BE2C (cell line): ENCODE measurements around the gene UNK.
A peak's percentile ranks its signal among the peaks of the same experiment; 100 is the strongest.

Experiments
- DNase-seq: peaks from one replicate; pipeline ENCODE4 v3.0.0-alpha.2; 2020
- H3K27me3 ChIP-seq: fragments of 250-450 bp; sonication (Bioruptor Pico); 2 replicates; pipeline ENCODE4 v1.5.1; 2020; ENCODE audit warnings: mild to moderate bottlenecking
- H3K36me3 ChIP-seq: fragments of 250-450 bp; sonication (Bioruptor Pico); 2 replicates; pipeline ENCODE4 v1.5.1; 2020; ENCODE audit warnings: mild to moderate bottlenecking
- H3K4me1 ChIP-seq: fragments of 250-450 bp; sonication (Bioruptor Pico); 2 replicates; pipeline ENCODE4 v1.5.1; 2020
- H3K4me3 ChIP-seq: 2 replicates; pipeline ENCODE4 v1.5.1; 2011; ENCODE audit warnings: low read depth, low read length
- H3K9me3 ChIP-seq: fragments of 250-450 bp; sonication (Bioruptor Pico); 2 replicates; pipeline ENCODE4 v1.5.1; 2020
- CTCF ChIP-seq: IDR thresholded peaks from 2 replicates; pipeline ENCODE4 v1.5.1; 2012; ENCODE audit warnings: mild to moderate bottlenecking, low read depth, low read length

Gene UNK

GRCh38 chr17:75835654-75835987, 51.0 kb downstream of the UNK start:
- Histone ChIP-seq H3K36me3 (no peaks in the 10 kb centered on the region), H3K4me3 (peak overlapping the region; percentile 26; the same call in 1 of the 2 replicates), H3K4me1 (peaks cover 12% of the 10 kb centered on the region), H3K27me3 (no peaks in the 10 kb centered on the region), H3K9me3 (no peaks in the 10 kb centered on the region)
- DNase-seq, result no peak
- TF ChIP-seq CTCF, result no peak

DNA sequence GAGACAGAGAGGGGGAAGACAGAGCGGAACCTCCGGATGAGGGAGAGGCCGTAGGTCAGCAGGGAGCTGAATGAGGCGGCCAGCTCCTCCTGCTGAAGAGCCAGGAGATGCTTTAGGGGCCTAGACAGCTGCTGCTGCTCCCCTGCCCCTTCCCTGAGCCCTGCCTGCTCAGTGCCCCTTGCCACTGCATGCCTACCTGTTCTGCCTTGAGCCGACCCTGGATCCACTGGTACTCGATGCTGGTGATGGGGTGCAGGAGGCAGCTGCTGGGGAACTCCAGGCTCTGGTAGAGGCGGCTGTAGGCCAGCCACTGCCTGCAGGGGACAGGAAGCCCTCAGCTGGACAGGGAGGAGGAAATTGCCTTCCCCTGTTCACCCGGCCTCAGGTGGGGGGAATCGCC, 52.0 kb downstream of the UNK start:
- DNase-seq, result no peak
- Histone ChIP-seq H3K9me3 (no peaks in the 10 kb centered on the region), H3K36me3 (no peaks in the 10 kb centered on the region), H3K27me3 (no peaks in the 10 kb centered on the region), H3K4me3 (no peak overlapping the region), H3K4me1 (peaks cover 12% of the 10 kb centered on the region)
- TF ChIP-seq CTCF, result no peak

DNA sequence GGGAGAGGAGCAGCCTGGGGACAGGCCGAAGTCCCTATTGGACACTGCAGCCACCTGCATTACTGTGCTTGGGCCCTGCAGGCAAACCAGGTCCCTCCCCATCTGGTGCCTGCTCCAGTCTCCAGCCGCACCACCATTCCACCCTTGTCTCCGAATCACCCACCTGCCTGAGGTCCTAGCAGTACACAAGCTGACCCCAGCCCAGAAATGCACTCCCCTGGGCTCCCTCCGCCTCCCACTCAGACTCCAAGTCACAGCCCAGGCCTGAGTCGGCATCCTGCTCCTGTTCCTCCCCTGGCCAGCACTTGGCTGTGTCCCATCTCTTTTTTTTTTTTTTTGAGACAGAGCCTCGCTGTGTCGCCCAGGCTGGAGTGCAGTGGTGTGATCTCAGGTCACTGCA, 53.3 kb downstream of the UNK start:
- Histone ChIP-seq H3K9me3 (no peaks in the 10 kb centered on the region), H3K4me3 (no peak overlapping the region), H3K27me3 (no peaks in the 10 kb centered on the region), H3K36me3 (no peaks in the 10 kb centered on the region), H3K4me1 (peaks cover 12% of the 10 kb centered on the region)
- no peak for DNase-seq
- TF ChIP-seq CTCF, result no peak

- Histone ChIP-seq H3K9me3 (no peaks in the 10 kb centered on the region), H3K4me1 (peaks cover 12% of the 10 kb centered on the region), H3K27me3 (no peaks in the 10 kb centered on the region), H3K36me3 (no peaks in the 10 kb centered on the region), H3K4me3 (no peak overlapping the region)
- no peak for DNase-seq
- no peak for TF ChIP-seq CTCF
These were observed 53.8 kb downstream of the UNK start for GRCh38 chr17:75838410-75838809.

DNA sequence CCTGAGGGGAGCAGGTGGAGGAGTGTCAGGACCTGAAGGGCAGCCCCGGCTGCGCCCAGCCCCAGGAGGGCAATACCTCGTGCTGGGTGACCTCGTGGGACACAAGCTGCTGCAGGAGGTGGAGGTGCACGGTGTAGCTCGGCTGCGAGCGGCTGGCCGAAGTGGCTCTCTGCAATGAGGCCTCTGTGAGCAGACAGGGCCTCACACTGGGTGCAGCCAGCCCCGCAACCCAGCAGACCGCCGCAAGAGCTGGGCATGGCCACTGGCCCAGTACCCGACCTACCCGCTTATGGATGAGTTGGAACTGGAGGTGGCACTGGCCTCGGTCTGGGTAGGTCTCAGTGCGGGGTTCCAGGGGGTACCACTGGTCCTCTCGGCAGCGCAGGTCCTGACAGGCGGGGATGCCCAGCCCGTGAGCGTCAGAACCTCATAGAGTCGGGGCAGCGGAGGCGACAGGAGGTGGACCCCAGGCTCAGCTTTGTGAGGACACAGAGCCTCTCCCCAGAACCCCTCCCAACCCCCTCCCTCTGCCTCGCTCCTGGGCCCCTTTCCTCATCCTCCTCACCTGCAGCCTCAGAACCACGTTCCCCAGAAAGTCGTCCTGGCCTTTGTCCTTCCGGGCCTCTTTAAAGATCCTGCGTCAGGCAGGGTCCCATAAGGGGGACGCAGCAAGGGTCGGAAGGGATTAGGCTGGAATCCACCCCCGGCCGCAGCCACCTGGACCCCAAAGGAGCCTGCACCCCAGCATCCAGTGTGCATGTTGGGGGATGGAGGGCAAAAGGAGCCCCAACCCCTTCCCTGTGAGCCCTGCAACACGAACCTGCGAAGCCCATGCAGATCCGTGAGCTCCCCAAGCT, 55.6 kb downstream of the UNK start:
- no peaks in the 10 kb centered on the region for H3K36me3 ChIP-seq
- TF ChIP-seq CTCF, result no peak
- H3K9me3 ChIP-seq, result no peaks in the 10 kb centered on the region

GRCh38 chr17:75840799-75841164, 56.2 kb downstream of the UNK start:
- no peaks in the 10 kb centered on the region for H3K9me3 ChIP-seq
- no peaks in the 10 kb centered on the region for H3K27me3 ChIP-seq
- no peak overlapping the region for H3K4me3 ChIP-seq
- no peaks in the 10 kb centered on the region for H3K36me3 ChIP-seq
- no peak for DNase-seq
- peaks cover 14% of the 10 kb centered on the region for H3K4me1 ChIP-seq
- no peak for TF ChIP-seq CTCF

More for the DNA sequence above, 55.6 kb downstream of the UNK start:
- no peaks in the 10 kb centered on the region for H3K27me3 ChIP-seq
- peak; percentile 10 for DNase-seq
- H3K4me3 ChIP-seq, result no peak overlapping the region
- peaks cover 13% of the 10 kb centered on the region for H3K4me1 ChIP-seq
